HEK293T (cell line): ENCODE results near the gene KLHL29.

Source experiments
- LEF1 ChIP-seq: fragments of 450-650 bp; IDR thresholded peaks from 2 replicates; pipeline ENCODE4 v1.6.1; 2017; ENCODE audit warnings: mild to moderate bottlenecking, borderline replicate concordance
- SP1 ChIP-seq: fragments of 450-650 bp; IDR thresholded peaks from 2 replicates; pipeline ENCODE4 v1.6.1; 2017

- TF ChIP-seq SP1 (no peak), LEF1 (no peak)
Observed at GRCh38 chr2:23505218-23505983, 120.4 kb downstream of the KLHL29 start.
